Fibroblast of lung (primary cell): ENCODE results near the gene TMEM171.

Source experiments
- EZH2 ChIP-seq: IDR thresholded peaks from 2 replicates; pipeline ENCODE4 v1.5.1; 2012; ENCODE audit warnings: low read length, control low read depth, mild to moderate bottlenecking; ENCODE audit errors: missing control alignments
- TF ChIP-seq, protein P1 (sequence below), 2 donors: IDR thresholded peaks in 1 of 2; conservative IDR thresholded peaks in 1 of 2; 1 replicate in 1 of 2; 2 replicates in 1 of 2; pipeline ENCODE4 v1.5.1; 2011 to 2012; ENCODE audit warnings: low read length in 2 of 2, control low read depth in 1 of 2, inconsistent platforms in 1 of 2, low read depth in 1 of 2, mild to moderate bottlenecking in 1 of 2

DNA sequence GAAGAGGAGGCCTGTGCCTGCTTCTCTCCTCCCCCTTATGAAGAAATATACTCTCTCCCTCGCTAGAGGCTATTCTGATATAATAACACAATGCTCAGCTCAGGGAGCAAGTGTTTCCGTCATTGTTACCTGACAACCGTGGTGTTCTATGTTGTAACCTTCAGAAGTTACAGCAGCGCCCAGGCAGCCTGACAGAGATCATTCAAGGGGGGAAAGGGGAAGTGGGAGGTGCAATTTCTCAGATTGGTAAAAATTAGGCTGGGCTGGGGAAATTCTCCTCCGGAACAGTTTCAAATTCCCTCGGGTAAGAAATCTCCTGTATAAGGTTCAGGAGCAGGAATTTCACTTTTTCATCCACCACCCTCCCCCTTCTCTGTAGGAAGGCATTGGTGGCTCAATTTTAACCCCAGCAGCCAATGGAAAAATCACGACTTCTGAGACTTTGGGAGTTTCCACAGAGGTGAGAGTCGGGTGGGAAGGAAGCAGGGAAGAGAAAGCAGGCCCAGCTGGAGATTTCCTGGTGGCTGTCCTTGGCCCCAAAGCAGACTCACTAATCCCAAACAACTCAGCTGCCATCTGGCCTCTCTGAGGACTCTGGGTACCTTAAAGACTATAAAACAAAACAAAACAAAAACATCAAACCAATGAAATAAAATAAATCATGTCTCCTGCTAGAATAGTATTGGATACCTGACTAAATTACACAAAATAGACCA lies 53.9 kb downstream of the TMEM171 start:
- no peak for TF ChIP-seq EZH2
- TF ChIP-seq, protein P1, sequence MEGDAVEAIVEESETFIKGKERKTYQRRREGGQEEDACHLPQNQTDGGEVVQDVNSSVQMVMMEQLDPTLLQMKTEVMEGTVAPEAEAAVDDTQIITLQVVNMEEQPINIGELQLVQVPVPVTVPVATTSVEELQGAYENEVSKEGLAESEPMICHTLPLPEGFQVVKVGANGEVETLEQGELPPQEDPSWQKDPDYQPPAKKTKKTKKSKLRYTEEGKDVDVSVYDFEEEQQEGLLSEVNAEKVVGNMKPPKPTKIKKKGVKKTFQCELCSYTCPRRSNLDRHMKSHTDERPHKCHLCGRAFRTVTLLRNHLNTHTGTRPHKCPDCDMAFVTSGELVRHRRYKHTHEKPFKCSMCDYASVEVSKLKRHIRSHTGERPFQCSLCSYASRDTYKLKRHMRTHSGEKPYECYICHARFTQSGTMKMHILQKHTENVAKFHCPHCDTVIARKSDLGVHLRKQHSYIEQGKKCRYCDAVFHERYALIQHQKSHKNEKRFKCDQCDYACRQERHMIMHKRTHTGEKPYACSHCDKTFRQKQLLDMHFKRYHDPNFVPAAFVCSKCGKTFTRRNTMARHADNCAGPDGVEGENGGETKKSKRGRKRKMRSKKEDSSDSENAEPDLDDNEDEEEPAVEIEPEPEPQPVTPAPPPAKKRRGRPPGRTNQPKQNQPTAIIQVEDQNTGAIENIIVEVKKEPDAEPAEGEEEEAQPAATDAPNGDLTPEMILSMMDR (conservative IDR thresholded peaks at IDR 0.05 in 1 of 2, IDR thresholded peaks at IDR 0.05 in 1 of 2; ENCODE audit: low read depth in 1 of 2, low read length in 2 of 2): no peak
